ENCODE results near the gene PPM1M.
"Not testable (repeated sequence)": the region's sequence is repeated elsewhere in the genome, so short reads cannot be mapped to it uniquely, and the experiment has no call there.

The PPM1M gene

DNA sequence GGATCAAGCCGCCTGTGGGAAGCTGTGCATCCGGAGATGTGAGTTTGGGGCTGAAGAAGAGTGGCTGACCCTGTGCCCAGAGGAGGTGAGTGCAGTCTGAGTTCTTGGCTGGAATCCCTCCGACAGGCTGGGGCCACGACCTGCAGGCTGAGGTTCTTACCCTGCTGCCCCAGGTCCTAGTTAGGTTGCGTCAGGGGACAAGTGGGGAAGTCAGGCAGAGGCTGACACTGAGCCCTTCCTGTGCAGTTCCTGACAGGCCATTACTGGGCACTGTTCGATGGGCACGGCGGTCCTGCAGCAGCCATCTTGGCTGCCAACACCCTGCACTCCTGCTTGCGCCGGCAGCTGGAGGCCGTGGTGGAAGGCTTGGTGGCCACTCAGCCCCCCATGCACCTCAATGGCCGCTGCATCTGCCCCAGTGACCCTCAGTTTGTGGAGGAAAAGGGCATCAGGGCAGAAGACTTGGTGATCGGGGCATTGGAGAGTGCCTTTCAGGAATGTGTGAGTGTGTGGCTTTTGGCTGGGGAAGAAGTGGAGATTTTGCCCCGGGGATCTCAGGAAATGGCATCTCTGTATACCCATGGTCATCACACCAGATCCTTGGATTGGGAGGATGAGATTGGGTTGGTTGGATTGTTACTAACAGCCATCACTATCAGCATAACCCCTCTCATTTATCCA is 1.3 kb downstream of the PPM1M start:
- no peak for DNase-seq (ENCODE audit: low read depth in 2 of 2)

DNA sequence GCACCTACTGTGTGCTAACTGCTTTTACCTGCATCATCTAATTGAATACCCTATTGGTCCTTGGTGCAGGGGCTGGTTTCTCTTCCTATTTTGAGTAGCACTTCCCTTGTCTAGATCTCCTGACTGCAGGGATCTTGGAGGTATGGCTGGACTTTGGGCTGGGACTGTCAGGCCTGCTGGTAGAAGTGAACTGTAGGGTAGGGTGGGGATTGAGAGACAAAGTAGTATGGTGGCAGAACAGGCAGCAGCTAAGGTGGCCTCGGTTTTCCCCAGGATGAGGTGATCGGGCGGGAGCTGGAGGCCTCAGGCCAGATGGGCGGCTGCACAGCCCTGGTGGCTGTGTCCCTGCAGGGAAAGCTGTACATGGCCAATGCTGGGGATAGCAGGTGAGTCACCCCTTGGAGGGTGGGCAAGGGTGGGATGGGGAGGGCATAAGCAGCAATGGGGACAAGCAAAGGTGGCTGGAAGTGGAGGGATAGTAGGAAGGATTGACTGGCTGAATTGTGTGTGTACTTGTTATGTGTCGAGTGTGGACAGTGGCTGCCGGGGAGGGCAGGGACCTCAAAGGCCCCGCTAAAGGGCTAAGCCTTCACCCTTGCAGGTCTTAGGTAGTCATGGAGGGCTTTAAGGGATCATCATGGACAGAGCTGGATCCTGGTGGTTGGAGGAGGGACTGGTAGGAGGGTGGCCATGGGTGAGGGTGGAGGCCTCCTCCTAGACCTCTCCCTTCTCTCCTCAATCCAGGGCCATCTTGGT is 2.0 kb downstream of the PPM1M start:
- DNase-seq (ENCODE audit: low read depth in 2 of 2): no peak

DNA sequence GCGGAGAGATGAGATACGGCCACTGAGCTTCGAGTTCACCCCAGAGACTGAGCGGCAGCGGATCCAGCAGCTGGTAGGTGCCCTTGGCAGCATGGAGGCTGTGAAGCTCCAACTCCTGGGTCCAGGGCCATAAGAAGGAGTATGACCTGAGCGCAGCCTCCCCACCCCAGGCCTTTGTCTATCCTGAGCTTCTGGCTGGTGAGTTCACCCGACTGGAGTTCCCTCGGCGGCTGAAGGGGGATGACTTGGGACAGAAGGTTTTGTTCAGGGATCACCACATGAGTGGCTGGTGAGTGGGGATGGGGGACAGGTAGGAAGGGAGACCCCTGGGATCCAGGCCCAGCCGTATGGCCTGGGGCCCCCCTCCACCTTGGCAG is 2.6 kb downstream of the PPM1M start:
- DNase-seq (ENCODE audit: low read depth in 2 of 2): no peak

DNA sequence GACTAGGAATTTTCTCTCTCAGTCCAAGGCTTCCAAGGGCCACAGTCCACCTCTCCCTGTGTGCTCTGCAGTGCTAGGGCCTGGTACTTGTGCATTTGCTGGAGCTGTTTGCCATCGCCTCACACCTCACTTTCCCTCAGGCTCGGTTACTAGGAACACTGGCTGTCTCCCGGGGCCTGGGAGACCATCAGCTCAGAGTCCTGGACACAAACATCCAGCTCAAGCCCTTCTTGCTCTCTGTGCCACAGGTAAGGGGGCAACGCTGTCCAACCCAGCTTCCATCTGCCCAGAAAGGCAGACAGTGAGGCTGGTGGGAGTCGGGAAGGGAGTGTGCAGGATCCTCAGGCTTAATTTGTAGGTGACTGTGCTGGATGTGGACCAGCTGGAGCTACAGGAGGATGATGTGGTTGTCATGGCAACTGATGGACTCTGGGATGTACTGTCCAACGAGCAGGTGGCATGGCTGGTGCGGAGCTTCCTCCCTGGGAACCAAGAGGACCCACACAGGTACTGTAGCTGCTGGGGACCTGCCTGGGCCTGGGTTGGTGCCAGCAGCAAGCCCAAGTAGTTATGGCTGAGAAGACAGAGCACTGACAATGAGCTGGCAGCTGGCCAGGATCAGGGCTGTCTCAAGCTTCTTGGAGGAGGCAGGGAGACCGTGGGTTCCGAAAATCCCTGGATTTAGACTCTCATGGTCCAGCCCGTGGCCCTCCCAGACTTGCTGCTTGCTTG is 3.4 kb downstream of the PPM1M start:
- no peak for DNase-seq (ENCODE audit: low read depth in 2 of 2)

DNA sequence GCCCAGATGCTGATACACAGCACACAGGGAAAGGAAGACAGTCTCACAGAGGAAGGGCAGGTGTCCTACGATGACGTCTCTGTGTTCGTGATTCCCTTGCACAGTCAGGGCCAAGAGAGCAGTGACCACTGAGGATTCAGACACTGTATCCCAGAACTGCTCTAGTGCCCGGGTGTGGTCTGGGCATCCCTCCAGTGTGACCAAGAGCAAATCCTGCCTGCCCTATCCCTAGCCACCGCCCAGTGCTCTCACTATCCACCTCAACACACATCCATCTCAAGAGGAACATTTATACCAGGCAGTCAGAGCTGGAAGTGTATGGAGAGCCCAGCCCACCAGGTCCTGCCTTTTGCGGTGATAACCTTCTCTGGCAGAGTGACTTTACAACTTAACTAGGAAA is 4.1 kb downstream of the PPM1M start:
- DNase-seq (ENCODE audit: low read depth in 2 of 2): no peak

DNA sequence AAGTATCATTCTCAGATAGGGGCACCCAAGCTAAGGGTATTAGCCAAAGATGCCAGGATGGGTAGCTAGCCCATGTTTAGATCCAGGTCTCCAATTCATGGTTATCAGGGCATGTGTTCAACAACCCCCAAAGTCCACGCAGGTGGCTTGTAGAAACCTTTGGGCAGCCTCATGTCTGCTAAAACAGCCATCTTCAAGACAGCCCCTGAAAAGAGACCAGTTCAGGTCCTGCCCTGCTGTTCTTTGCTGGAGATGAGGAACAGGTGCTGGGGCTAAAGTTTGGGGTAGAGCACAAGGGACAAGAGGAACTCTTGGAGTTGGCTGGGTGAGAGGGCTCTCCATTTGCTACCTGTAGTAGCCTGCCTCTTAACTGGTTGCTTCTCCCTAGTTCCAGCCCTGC is 4.6 kb downstream of the PPM1M start:
- no peak for DNase-seq (ENCODE audit: low read depth in 2 of 2)

DNA sequence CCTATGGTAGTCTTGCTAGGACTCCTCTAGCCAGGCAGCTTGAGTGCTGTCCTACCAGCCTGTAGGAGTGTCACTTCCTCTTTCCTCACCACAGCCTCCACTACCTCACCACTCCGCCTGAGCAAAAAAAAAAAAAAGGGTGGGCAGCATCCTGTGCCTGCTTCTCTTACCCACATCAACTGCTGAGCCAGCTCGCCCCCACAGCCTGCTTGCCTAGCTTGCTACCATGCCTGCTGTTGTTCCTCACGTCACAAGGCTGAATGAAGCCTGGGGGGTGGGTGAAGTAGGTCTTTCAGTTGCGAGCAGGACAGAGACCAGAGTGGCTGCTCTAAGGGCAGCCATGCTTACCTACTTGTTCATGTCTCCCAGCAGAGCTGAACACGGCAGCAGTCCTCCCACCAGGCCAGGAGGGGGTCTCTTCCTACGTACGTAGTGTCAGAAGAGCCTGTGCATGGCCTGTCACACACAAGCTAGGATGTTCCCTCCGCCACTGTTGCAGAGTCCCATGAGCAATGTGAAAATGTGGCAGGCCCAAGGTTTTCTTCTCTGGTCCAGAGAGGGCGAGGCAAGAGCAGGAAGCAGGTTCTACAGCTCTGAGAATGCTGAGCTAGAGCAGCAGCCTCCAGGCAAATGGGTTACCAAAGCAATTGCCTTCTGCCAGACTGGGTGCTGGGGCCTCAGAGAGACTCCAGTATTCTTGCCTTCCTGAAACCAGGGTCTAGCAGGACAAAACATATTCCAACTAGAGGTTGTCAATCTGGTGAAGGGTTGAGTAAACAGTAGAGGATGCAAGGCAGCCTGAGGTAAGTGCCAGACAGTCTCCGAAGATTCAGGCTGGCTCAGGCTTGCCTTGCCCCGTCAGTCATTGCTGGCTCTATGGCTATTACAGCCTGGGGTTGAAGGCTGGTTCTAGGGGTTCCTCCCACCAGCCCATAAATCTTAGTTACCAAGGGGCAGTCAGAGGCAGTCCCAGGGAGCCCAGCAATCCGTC is 8.1 kb downstream of the PPM1M start:
- DNase-seq (ENCODE audit: low read depth in 2 of 2): peak; percentile 68 to 84

DNA sequence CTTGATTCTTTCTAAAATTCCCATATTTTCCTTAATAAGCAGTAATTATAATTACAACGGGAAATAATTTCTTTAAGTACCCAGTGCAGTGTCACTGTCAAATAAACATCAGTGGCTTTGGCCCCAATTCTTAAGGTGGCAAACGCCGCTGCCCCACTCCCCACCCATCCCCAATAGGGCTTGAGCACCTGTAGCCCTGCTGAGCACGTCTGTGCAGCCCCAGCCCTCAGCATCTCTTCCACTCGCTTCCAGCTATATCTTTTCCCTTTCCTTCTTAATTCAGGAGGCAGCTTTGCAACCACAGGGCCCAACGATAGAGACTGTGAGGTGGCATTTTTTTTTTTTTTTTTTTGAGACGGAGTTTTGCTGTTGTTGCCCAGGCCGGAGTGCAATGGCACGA is 9.0 kb downstream of the PPM1M start:
- no peak for DNase-seq (ENCODE audit: low read depth in 2 of 2)

DNA sequence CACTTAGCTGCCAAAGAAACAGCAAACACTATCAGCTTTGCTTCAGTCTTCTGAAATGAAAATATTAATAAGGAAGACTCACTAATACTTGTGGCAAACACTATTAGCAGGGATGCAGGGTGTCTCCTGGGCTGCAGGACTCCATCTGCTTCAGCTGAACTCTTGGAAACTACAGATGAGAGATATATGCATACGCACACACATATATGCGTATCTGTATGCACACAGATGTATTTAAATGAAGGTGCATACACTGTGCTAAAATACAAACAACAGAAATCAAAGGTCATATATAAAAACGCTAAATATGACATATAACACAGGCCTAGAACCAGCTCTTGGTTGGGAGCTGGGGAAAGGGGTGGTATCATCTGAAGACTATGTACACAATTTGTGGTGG is 10.6 kb downstream of the PPM1M start:
- no peak for DNase-seq (ENCODE audit: low read depth in 2 of 2)

DNA sequence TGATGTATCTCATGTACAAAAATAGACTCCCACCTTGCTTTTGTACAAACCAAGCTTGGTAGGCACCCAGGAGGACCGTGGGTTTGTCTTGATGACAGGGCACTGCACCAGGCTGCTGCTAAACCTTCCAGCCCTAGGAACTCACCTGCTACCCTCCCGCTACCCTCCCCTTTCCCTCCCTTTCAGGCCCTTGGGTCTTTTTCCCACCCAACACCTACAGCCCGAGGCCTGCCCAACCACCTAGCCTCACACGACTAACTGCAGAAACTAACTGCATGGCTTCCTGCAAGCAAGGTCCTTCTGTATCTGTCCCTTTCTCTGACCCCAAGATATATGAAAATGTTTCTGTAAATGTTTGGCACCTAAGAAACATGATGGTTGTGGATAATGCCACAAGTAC is 11.1 kb downstream of the PPM1M start:
- DNase-seq (ENCODE audit: low read depth in 2 of 2): no peak

DNA sequence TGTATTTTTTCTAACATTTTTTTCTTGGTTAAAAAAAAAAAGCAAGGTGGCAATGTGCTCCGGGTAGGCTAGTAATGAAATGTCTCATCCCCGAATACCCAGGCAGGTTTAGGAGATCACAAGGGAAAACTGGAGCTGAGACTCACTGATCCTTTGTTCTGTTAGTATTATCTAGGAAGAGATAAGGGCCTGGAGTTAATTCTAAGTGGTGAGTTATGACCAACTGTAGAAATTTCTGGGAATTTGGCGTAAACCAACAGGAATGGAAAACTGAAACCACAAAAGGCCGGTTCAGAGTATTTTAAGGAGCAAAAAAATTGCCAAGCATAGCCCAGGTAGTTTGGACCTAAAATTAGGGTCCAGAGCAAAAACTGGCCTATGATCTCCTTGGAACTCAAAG is 12.4 kb downstream of the PPM1M start:
- DNase-seq (ENCODE audit: low read depth in 2 of 2): no peak

DNA sequence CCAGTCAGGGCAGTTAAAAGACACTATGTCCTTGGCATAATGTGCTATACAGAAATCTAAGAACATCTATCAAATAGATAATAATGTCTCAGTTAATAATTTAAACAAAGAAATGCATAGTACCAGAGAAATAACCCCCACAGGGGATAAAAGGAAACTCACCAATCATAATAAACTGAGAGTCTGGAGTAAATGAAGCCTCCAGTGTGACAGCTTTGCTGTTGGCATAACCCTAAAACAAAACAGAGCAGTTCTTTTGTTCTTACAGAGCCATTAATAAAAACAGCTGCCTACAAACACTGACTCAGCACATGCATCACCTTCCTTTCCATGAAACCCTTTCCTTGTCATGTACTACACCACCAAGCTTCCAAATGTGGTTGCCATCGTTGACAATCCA is 13.5 kb downstream of the PPM1M start:
- no peak for DNase-seq (ENCODE audit: low read depth in 2 of 2)

DNA sequence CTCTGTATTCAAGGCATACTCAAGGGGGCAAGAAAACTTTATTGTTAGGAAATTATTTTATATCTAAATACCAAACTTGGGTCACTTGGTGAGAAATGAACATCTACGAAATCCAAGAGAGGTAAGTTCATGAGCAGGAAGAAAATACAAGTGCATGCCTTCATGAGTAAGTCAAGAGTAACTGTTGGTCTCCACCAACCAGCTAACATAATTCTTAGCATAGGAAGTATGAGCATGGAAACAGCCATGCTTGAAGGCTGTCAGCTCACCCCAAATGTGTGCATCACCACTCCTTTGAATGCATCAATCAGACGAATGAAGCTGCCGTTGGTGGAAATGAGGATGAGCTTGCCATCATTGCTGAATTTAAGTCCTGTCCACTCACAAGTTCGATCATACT is 13.9 kb downstream of the PPM1M start:
- no peak for DNase-seq (ENCODE audit: low read depth in 2 of 2)

DNA sequence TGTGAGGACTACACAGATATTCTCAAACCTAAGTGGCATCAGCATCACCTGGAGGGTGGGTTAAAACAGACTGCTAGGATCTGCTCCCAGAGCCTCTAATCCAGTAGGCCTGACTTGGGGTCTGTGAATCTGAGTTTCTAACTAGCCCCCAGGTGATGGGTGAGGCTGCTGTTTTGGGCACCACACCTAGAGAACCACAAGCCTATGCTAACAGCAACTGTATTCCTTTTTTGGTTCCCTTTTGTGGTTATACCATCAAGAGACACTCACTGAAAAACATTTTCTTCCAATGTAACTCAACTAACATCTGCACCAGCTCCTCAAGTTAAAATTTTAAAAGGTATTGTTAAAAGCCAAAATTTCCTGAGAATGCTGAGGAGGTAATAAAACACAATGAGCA is 16.9 kb downstream of the PPM1M start:
- no peak for DNase-seq (ENCODE audit: low read depth in 2 of 2)

DNA sequence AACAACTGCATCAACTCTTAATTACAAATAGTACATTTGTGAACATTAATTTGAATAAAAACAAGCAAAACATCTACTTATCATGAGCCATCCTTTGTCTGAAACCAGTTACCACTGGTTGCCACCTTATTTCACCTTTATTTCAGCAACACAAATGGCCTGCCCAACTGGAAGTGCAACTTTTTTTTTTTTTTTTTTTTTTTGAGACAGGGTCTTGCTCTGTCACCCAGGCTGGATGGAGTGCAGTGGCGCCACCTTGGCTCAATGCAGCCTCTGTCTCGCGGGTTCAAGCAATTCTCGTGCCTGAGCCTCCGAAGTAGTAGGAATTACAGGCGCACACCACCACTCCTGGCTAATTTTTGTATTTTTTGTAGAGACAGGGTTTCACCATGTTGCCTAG is 19.8 kb downstream of the PPM1M start:
- DNase-seq (ENCODE audit: low read depth in 2 of 2): no peak

DNA sequence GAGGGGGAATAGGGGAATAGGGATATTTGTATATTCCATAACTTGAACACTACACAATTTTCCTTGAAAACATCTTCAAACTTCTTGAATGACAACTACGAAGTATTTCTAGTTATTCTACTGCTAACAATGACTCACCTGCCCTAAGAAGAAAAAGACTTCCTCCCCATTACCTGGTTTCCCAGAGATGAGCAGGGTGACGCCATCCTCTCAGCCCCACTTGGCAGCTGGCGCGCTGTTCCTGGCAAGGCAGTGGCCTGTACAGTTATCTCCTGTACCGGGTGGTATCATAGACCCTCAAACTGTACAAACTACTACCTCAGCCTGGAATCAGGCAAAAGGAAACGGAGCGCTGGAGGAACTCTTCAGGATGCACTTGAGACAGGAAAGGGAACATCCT is 22.5 kb downstream of the PPM1M start:
- no peak for DNase-seq (ENCODE audit: low read depth in 2 of 2)

DNA sequence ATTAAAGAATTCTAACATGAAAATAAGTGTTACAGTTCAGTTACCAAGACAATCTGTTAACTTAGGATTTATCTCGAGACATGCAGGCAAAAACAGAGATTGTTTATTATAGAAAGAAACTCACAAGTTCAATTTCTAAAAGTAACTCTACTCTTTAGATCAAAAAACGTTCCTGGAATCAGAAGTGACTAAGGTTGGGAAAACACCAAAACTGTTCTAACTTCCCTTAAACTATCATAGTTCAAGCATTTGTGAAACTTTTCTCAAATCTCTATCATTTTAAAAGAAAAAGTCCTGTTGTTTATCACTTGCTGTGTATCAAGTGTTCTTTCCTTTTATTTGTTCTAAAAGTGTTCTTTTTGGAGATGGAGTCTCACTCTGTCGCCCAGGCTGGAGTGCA is 24.2 kb downstream of the PPM1M start:
- DNase-seq (ENCODE audit: low read depth in 2 of 2): no peak

DNA sequence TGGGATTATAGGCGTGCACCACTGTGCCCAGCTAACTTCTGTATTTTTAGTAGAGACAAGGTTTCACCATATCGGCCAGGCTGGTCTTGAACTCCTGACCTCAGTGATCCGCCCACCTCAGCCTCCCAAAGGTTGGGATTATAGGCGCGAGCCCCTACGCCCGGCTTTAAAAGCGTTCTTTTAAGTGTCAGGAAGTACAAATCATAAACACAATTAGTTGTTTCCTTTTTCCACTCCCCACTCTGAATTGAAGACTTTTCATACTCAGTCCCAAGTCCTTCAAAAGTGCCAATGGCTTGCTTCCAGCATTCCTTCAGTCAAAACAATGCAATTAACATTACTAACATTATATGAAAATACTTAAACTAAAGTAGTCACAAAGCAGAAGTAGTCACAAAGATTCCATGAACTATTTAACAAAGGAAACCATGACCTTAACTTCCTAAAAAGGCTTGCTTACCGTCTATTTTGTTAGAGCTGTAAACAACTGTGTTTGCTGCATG is 24.7 kb downstream of the PPM1M start:
- DNase-seq (ENCODE audit: low read depth in 2 of 2): no peak

DNA sequence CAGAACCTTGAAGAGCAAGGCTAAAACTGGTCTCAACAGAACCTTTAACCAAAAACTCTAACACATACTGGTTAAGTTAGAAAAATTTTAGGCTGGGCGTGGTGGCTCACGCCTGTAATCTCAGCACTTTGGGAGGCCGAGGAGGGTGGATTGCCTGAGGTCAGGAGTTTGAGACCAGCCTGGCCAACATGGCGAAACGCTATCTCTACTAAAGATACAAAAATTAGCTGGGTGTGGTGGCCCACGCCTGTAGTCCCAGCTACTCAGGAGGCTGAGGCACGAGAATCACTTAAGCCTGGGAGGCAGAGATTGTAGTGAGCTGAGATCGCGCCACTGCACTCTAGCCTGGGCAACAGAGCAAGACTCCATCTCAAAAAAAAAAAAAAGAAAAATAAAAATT is 26.6 kb downstream of the PPM1M start:
- not testable (repeated sequence) for DNase-seq (ENCODE audit: low read depth in 2 of 2)

DNA sequence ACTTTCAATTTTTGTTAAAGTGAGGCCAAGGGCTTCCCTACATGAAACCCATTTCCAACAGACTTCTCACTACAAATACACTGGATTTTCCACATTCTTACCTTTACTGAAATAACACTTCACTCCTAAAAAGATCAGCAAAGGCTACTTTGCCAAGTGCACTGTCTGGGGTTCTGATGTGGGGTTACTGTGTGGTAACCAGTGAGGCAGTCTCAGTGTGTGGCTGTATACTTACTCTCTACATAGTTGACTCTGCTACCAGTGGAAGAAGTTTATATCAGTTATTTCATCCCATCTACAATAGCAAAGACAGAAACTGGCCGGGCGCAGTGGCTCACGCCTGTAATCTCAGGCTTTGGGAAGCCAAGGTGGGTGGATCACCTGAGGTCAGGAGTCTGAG is 27.3 kb downstream of the PPM1M start:
- no peak for DNase-seq (ENCODE audit: low read depth in 2 of 2)

DNA sequence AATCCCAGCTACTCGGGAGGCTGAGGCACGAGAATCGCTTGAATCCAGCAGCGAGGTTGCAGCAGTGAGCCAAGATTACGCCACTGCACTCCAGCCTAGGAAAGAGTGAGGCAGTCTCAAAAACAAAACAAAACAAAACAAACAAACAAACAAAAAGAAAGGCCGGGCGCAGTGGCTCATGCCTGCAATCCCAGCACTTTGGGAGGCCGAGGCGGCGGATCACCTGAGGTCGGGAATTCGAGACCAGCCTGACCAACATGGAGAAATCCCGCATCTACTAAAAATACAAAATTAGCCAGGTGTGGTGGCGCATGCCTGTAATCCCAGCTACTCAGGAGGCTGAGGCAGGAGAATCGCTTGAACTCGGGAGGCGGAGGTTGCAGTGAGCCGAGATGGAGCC is 29.2 kb downstream of the PPM1M start:
- not testable (repeated sequence) for DNase-seq (ENCODE audit: low read depth in 2 of 2)

Data from activated CD8-positive, alpha-beta memory T cell treated with anti-CD3 and anti-CD28 coated beads for 4 hours (primary cell).